Measurements from ENCODE around the gene WDR6. TPM values are rescaled to one million over a fixed set of nuclear protein-coding genes. Genes with fewer than 3 reads are reported as not detected.

WDR6 gene
- total and polyA plus RNA-seq, 8 donors, result 51.6 to 184 (median 141) TPM

DNA sequence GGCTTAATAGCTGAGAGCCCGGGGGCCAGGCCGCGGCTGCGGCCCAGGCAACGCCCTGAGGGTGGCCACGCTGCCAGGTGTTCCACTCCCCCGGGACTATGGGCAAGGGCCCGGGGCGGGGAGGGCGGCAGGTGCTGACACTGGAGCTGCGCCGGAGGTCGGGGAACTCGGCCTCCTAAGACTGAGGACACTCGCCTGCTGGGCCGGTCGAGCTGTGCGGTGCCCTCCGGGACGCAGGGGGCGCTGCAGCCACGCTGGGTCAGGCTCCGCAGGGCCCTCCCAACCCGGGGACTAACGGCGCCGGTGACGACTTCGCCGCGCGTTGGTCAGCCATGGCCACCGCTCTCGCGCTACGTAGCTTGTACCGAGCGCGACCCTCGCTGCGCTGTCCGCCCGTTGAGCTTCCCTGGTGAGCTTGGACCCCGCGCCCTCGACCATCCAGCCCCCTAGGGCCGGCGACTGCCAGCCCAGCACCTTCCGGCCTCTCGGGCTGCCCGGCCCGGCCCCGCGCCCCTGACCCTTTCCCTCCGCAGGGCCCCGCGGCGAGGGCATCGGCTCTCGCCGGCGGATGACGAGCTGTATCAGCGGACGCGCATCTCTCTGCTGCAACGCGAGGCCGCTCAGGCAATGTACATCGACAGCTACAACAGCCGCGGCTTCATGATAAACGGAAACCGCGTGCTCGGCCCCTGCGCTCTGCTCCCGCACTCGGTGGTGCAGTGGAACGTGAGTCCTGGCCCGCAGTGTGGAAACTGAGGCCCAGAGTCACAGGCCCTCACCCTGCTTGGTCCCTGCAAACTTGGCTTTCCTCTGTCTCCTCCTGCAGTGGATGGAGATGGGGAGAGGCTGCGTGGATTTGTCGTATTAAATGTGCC lies 14.9 kb downstream of the WDR6 start, which contains the start of gene NDUFAF3:
Gene NDUFAF3, plus strand, starts transcription at position 309 of the 875 bp plus-strand sequence. Its CDS starts 24 bp downstream, at position 333.
- TF ChIP-seq POLR2AphosphoS5 (IDR thresholded peaks at IDR 0.05) (peak; percentile 86 to 97 (median 96)), CTCF (IDR thresholded peaks at IDR 0.05) (peak in 5 of 7 experiments; percentile 86 to 96 (median 95)), POLR2A (IDR thresholded peaks at IDR 0.05) (peak in 2 of 4 donors; percentile 61 to 89), EP300 (IDR thresholded peaks at IDR 0.05) (no peak)
- Histone ChIP-seq H3K9me3 (no peaks in the 10 kb centered on the region), H3K4me1 (peaks cover 42 to 74% (median 74%) of the 10 kb centered on the region in 4 donors), H3K4me3 (peak within 1 kb of the TSS; percentile 77 to 94 (median 85)), H3K27ac (peak within 1 kb of the TSS; percentile 98 to 100 (median 99)), H3K27me3 (no peaks in the 10 kb centered on the region), H3K36me3 (peaks cover 36 to 43% (median 42%) of the 10 kb centered on the region in 4 donors)
- intact Hi-C loops (cut with DNase I; ENCODE audit: low total_unique reads), result no loop called here
- peak; percentile 95 to 98 for DNase-seq
- 0 to 1% (median 0%) methylated on average over 21 to 83 of the region's 83 CpGs for WGBS, 5 donors

DNA sequence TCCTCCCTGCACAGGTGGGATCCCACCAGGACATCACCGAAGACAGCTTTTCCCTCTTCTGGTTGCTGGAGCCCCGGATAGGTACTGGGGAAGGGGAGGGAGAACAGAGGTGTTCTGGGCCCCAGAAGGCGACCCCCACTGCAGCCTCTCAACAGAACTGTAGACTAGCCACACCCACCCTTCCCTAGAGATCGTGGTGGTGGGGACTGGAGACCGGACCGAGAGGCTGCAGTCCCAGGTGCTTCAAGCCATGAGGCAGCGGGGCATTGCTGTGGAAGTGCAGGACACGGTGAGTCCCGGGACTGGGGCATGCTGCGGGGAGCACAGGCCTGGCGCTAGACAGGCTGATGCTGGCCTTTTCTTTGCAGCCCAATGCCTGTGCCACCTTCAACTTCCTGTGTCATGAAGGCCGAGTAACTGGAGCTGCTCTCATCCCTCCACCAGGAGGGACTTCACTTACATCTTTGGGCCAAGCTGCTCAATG lies 15.5 kb downstream of the WDR6 start:
- Histone ChIP-seq H3K36me3 (peaks cover 36 to 48% (median 46%) of the 10 kb centered on the region in 4 donors), H3K9me3 (no peaks in the 10 kb centered on the region), H3K27me3 (no peaks in the 10 kb centered on the region), H3K4me1 (peaks cover 35 to 73% (median 68%) of the 10 kb centered on the region in 4 donors), H3K4me3 (peak overlapping the region; percentile 77 to 94 (median 85)), H3K27ac (peak overlapping the region; percentile 98 to 100 (median 99))
- DNase-seq, result peak in 1 of 2 donors; percentile 36
- TF ChIP-seq EP300 (IDR thresholded peaks at IDR 0.05) (no peak), CTCF (IDR thresholded peaks at IDR 0.05) (no peak), POLR2AphosphoS5 (IDR thresholded peaks at IDR 0.05) (no peak), POLR2A (IDR thresholded peaks at IDR 0.05) (no peak)
- intact Hi-C loops (cut with DNase I; ENCODE audit: low total_unique reads), result no loop called here
- 5 to 24% (median 11%) methylated on average over 6 to 12 of the region's 12 CpGs for WGBS, 5 donors

- peak in 1 of 2 donors; percentile 5 for DNase-seq
- peaks cover 36 to 48% (median 46%) of the 10 kb centered on the region in 4 donors for H3K36me3 ChIP-seq
- H3K27me3 ChIP-seq, result no peaks in the 10 kb centered on the region
- no peak for TF ChIP-seq POLR2AphosphoS5 (IDR thresholded peaks at IDR 0.05)
- TF ChIP-seq CTCF (IDR thresholded peaks at IDR 0.05), result no peak
- TF ChIP-seq POLR2A (IDR thresholded peaks at IDR 0.05), result no peak
- no peak for TF ChIP-seq EP300 (IDR thresholded peaks at IDR 0.05)
- intact Hi-C loops (cut with DNase I; ENCODE audit: low total_unique reads), result no loop called here
- H3K4me1 ChIP-seq, result peaks cover 40 to 79% (median 71%) of the 10 kb centered on the region in 4 donors
- WGBS, 5 donors, result 85 to 93% (median 88%) methylated on average over 4 of the region's 4 CpGs
- no peaks in the 10 kb centered on the region for H3K9me3 ChIP-seq
- H3K27ac ChIP-seq, result no peak overlapping the region
- peak overlapping the region in 1 of 4 donors; percentile 94 for H3K4me3 ChIP-seq
Observed at GRCh38 chr3:49023775-49024174, 16.6 kb downstream of the WDR6 start.

GRCh38 chr3:49024449-49024848 lies 17.3 kb downstream of the WDR6 start:
- no peak for DNase-seq
- H3K27me3 ChIP-seq, result no peaks in the 10 kb centered on the region
- TF ChIP-seq POLR2A (IDR thresholded peaks at IDR 0.05) (no peak), CTCF (IDR thresholded peaks at IDR 0.05) (no peak), EP300 (IDR thresholded peaks at IDR 0.05) (no peak), POLR2AphosphoS5 (IDR thresholded peaks at IDR 0.05) (no peak)
- intact Hi-C loops (cut with DNase I; ENCODE audit: low total_unique reads), result no loop called here
- H3K36me3 ChIP-seq, result peaks cover 36 to 48% (median 46%) of the 10 kb centered on the region in 4 donors
- H3K4me1 ChIP-seq, result peaks cover 37 to 79% (median 70%) of the 10 kb centered on the region in 4 donors
- no peaks in the 10 kb centered on the region for H3K9me3 ChIP-seq
- no peak overlapping the region for H3K4me3 ChIP-seq
- 63 to 78% (median 69%) methylated on average over 5 of the region's 5 CpGs for WGBS, 5 donors
- H3K27ac ChIP-seq, result no peak overlapping the region

All from stomach (tissue), 9 donors.